CD1c-positive myeloid dendritic cell (primary cell): ENCODE results near the gene MBD5.
"Not testable (repeated sequence)": the region's sequence is repeated elsewhere in the genome, so short reads cannot be mapped to it uniquely, and the experiment has no call there.

Experiments used
- DNase-seq: peaks from one replicate; pipeline ENCODE4 v3.0.0-alpha.2; 2016; ENCODE audit errors: extremely low spot score

The MBD5 gene

DNA sequence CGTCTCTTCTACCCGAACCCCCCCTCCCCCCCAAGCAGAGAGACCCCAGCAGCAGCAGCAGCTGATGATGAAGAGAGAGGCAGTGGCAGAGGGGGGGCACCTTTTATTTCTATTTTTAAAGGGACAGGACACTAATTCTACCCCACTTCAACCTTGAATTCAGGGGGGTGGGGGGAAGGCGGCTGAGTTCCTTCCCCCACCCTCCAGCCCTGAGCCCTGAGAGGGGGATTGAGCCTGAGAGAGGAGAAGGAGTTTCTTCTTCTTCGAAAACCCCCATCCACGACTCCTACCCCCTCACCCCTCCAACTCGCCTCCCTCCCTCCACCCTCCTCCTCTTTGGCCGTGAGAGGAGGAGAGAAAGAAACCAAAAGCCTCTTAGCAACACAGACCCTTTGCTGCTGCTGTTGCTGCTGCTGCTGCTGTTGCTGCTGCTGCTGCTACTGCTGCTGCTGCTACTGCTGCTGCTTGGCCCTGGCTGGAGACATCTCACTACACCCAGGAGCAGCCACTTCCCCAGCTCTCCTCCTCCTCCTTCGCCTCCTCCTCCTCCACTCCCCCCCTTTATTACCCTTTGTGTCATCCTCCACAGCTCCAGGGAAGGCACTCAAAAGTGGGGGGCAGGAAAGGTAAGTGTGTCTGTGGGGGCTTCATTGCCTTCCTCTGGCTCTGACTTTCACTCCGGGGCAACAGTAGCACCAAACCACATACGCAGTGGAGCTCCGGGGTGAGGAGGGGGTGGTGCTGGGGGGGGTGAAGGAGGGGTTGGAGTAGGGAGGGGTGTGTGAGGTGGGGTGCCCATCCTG lies at the start of gene MBD5:
MBD5 (plus strand) TSS at position 33 of the 803 bp plus-strand sequence.
- peak; percentile 41 for DNase-seq

GRCh38 chr2:147976102-147976501 lies 44.8 kb upstream of the MBD5 start:
- DNase-seq, result no peak

- DNase-seq, result no peak
These were observed 43.2 kb upstream of the MBD5 start for GRCh38 chr2:147977679-147978078.

GRCh38 chr2:147980940-147981528 lies 39.9 kb upstream of the MBD5 start:
- DNase-seq, result no peak

DNA sequence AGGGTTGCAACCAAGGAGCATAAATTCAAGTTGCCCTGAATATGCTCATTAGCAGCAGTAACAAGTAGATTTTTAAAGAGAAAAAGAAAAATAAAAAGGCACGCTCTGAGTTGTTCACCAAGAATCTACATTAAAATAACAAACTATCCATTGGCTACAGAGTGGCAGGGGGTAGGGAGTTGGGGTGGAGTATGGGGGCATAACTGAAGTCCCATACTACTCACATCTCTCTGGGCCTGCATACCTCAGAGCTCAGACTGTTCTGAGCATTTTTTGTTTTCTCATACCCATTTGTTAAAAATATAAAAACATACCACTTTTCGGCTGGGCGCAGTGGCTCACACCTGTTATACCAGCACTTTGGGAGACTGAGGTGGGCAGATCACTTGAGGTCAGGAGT lies 31.8 kb upstream of the MBD5 start:
- DNase-seq, result no peak

DNA sequence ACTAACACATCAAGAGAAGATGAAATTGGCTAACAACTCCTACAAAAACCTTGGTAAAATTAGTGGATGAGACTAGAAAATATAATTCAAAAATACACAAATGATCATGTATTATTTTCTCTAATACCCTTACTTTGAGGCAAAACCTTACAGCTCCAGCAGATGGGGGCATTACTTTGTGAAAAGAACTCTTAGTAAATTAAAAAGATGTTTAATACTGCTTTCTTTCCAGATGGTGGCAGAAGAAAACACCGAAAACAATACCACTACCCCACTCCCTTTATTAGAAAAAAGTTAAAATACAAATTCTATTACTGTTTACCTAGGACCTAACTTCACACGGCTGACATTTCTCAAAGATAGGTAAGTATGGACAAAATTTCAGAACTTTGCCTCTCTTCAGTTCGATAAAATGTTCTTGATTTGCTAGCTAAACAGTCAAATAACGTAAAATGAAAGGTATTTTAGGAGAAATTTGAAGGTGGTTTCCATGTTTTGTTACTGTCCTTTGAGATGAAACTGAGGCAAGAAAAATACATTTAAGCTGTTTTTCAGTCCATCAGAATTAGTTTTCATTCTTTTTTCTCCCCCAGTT lies 31.0 kb upstream of the MBD5 start:
- DNase-seq, result peak; percentile 48

- not testable (repeated sequence) for DNase-seq
These were observed 25.9 kb upstream of the MBD5 start for GRCh38 chr2:147994965-147995364.

DNA sequence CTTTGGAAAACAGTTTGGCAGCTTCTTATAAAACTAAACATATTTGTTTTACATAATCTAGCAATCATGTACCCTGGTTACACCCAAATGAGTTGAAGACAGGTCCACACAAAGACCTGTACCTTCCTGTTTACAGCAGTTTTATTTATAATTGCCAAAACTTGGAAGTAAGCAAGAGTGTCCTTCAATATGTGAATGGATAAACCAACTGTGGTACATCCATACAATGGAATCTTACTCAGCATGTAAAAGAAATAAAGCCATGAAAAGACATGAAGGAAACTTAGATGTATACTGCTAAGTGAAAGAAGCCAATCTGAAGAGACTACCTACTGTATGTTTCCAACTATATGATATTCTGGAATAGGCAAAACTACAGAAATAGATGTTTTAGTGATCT lies 24.1 kb upstream of the MBD5 start:
- no peak for DNase-seq

DNA sequence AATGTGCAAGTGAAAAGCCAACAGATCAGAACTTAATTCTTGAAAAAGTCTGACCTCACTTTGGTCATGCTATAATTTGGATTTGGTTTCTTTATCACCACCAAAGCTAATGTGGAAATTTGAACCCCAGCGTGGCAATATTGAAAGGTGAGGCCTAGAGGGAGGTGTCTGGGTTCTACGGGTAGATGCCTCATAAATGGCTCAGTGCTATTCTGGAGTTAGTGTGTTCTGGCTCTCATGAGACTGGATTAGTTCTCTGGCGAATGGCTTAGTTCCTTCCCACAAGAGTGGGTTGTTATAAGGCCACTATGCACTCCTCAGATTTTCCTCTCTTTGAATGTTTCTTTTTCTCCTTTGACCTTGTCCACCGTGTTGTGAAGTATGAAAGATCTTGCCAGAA lies 22.7 kb upstream of the MBD5 start:
- DNase-seq, result no peak

DNA sequence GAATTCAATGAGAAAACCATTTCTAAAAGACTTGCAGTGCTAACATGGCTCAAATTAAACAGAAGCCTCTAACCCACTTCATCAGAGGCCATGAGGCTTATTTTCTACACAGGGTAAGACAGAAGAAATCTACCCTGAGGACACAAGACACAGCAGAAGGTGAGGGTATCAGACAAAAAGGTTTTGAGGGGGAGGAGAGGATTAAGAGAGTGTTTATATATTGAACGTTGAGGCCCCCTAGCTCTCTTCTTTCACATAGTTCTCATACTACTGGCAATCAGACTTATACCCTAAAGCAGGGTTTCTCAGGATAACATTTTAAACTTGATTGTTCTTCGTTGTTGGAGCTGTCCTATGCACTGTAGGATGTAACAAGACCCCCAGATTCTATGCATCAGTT lies 21.8 kb upstream of the MBD5 start:
- no peak for DNase-seq

GRCh38 chr2:148000095-148000494 lies 20.8 kb upstream of the MBD5 start:
- no peak for DNase-seq

GRCh38 chr2:148002420-148002819 lies 18.5 kb upstream of the MBD5 start:
- DNase-seq, result not testable (repeated sequence)

GRCh38 chr2:148006249-148007007 lies 14.5 kb upstream of the MBD5 start:
- no peak for DNase-seq

GRCh38 chr2:148007219-148007900 lies 13.5 kb upstream of the MBD5 start:
- DNase-seq, result no peak

- not testable (repeated sequence) for DNase-seq
These were observed 12.5 kb upstream of the MBD5 start for GRCh38 chr2:148008411-148008810.

GRCh38 chr2:148013876-148014275 lies 7.0 kb upstream of the MBD5 start:
- DNase-seq, result no peak

DNA sequence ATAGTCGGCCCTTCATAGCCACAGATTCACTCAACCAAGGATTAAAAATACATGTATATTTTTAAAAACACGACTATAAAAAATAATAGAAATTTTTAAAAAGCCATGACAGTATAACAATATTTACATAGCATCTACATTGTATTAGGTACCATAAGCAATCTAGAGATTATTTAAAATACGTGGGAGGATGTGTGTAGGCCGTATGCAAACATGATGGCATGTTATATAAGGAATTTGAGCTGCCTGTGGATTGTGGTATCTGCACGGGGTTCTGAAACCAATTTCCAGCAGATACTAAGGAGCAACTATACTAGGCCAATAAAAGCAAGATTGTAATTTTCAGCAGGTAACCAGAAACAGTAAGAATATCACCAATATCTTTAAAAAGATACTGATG lies 6.3 kb upstream of the MBD5 start:
- no peak for DNase-seq

DNA sequence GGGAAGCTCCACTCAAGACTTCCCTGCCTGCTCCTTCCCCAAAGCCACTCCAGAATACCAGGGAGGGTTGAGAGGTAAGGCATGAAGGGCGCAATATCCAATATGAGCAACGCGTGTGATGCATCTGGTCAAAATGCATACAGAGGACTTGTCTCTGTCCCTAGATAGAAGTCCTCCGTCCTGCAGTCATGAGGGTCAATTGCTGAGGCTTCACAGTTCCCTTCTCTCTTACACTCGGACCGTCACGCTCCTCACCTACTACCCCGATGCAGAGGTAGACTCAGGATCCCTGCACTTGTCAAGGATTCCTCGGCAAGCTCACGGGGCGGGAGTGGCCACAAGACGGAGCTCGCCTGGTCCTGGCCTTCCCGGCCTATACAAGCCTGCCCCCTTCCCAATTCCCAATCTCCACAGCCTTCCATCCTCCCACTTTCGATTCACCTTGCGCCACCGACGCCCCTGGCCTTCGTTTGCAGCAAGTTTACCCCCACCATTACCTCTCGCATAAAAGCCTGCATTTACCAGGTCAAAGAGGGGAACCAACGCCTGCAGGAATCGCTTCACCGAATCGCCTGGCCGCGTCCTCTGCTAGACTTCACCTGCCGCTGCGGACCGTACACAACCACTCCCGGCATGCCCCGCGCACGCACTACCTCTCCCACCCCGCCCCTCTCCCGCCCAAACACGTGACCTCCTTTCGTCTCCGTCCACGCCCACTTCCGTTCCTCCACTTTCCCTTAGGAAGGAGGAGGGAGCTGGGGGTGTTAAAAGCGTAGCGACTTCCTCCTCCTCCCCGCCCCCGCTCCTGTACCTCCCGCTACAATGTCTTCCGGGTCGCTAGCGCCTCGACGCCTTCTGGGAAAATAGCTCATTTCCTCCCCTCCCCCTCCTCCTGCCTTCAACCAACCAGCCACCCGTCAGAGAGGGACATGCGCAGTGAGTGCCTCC lies 506 bp upstream of the MBD5 start, which contains the start of gene ORC4:
ORC4 (minus strand) TSS at position 627 of the 948 bp plus-strand sequence. CDS start 44,779 bp downstream, outside the sequence.
- peak; percentile 99 for DNase-seq

- peak; percentile 8 for DNase-seq
These were observed 995 bp downstream of the MBD5 start for GRCh38 chr2:148021886-148022285.

DNA sequence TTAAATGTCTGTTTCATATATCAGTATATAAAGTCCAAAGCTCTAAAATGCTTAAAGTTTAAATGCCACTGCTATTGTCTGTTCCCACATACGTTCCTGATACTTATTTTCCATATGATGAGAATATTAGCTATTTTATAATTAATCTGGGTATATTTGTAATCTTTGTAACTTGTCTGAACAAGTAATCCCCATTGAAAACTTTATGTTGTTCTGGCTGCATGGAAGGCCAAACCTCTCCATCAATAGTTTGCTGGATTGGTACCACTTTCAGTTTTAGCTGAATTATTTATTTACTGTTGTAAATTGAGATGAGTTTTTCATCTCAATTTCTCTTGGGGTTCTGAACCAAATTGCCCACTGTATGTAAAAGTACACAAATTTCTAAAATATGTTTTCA lies 1.5 kb downstream of the MBD5 start:
- DNase-seq, result no peak
